GM21576 (cell line): ENCODE results near the gene LSM4.

Experiments used
- ATAC-seq: cut with Tn5 transposase; IDR thresholded peaks from one replicate; pipeline ENCODE4 v1.9.1; 2021; ENCODE audit warnings: mild to moderate bottlenecking, moderate library complexity; ENCODE audit not compliant: unreplicated experiment

The LSM4 gene

GRCh38 chr19:18279266-18279515, 43.7 kb downstream of the LSM4 start:
- ATAC-seq = no peak

- ATAC-seq = no peak
These were observed 44.2 kb downstream of the LSM4 start for GRCh38 chr19:18278521-18279265.

GRCh38 chr19:18274781-18275356, 48.0 kb downstream of the LSM4 start:
- no peak for ATAC-seq

- ATAC-seq = no peak
These were observed 48.6 kb downstream of the LSM4 start, which contains the start of gene IQCN for GRCh38 chr19:18274219-18274780. Gene IQCN, minus strand, starts transcription at chr19:18274452. Its CDS starts 4,974 bp downstream, at chr19:18269478.

- no peak for ATAC-seq
These were observed 49.2 kb downstream of the LSM4 start for GRCh38 chr19:18273561-18274218.

- no peak for ATAC-seq
These were observed 51.4 kb downstream of the LSM4 start for GRCh38 chr19:18271433-18271841.

- ATAC-seq = no peak
These were observed 52.5 kb downstream of the LSM4 start for GRCh38 chr19:18270326-18270725.

- ATAC-seq = no peak
These were observed 53.7 kb downstream of the LSM4 start for GRCh38 chr19:18269070-18269723.

- ATAC-seq = no peak
These were observed 55.8 kb downstream of the LSM4 start for GRCh38 chr19:18266771-18267686.

- no peak for ATAC-seq
These were observed 57.3 kb downstream of the LSM4 start for GRCh38 chr19:18265582-18265981.

GRCh38 chr19:18264971-18265540, 57.8 kb downstream of the LSM4 start:
- no peak for ATAC-seq

- ATAC-seq = no peak
These were observed 58.6 kb downstream of the LSM4 start for GRCh38 chr19:18264137-18264854.

- no peak for ATAC-seq
These were observed 59.3 kb downstream of the LSM4 start for GRCh38 chr19:18263324-18264136.

- no peak for ATAC-seq
These were observed 60.0 kb downstream of the LSM4 start for GRCh38 chr19:18262917-18263316.

GRCh38 chr19:18262144-18262543, 60.7 kb downstream of the LSM4 start:
- ATAC-seq = no peak

GRCh38 chr19:18261474-18261873, 61.4 kb downstream of the LSM4 start:
- no peak for ATAC-seq

- ATAC-seq = no peak
These were observed 63.0 kb downstream of the LSM4 start for GRCh38 chr19:18259893-18260292.
